Loucy (cell line): Measurements from ENCODE around the gene JARID2.

Experiments
- H2AFZ ChIP-seq: fragments of 200-600 bp; sonication (generic); 2 replicates; pipeline ENCODE4 v1.6.0; 2016; ENCODE audit warnings: antibody characterized with exemption, mild to moderate bottlenecking, low read length, moderate library complexity
- H3F3A ChIP-seq: fragments of 200-600 bp; 2 replicates; pipeline ENCODE4 v1.6.0; 2016; ENCODE audit warnings: antibody characterized with exemption, low read depth, mild to moderate bottlenecking
- H3K27me3 ChIP-seq: fragments of 200-600 bp; sonication (generic); 2 replicates; pipeline ENCODE4 v1.6.1; 2014; ENCODE audit warnings: low read length, mild to moderate bottlenecking; ENCODE audit not compliant: insufficient read depth, poor library complexity, severe bottlenecking
- H3K36me3 ChIP-seq: fragments of 200-600 bp; sonication (generic); 2 replicates; pipeline ENCODE4 v1.6.1; 2016; ENCODE audit warnings: low read length; ENCODE audit not compliant: insufficient read depth
- H3K4me1 ChIP-seq: fragments of 200-600 bp; sonication (generic); 2 replicates; pipeline ENCODE4 v1.5.1; 2014; ENCODE audit warnings: low read length, mild to moderate bottlenecking; ENCODE audit not compliant: insufficient read depth, poor library complexity, severe bottlenecking
- H3K4me2 ChIP-seq: fragments of 200-600 bp; sonication (generic); 2 replicates; pipeline ENCODE4 v1.6.0; 2014; ENCODE audit warnings: antibody characterized with exemption, low read length, low read depth, mild to moderate bottlenecking; ENCODE audit not compliant: poor library complexity, severe bottlenecking
- H3K4me3 ChIP-seq: fragments of 200-600 bp; sonication (generic); 2 replicates; pipeline ENCODE4 v1.5.1; 2014; ENCODE audit warnings: low read length, mild to moderate bottlenecking, mixed read lengths; ENCODE audit not compliant: poor library complexity, severe bottlenecking
- H3K79me2 ChIP-seq: fragments of 200-600 bp; sonication (generic); 2 replicates; pipeline ENCODE4 v1.6.1; 2014; ENCODE audit warnings: low read length; ENCODE audit not compliant: insufficient read depth
- H3K9ac ChIP-seq: fragments of 200-600 bp; sonication (generic); 2 replicates; pipeline ENCODE4 v1.6.0; 2014; ENCODE audit warnings: mild to moderate bottlenecking, low read depth, low read length, moderate library complexity; ENCODE audit not compliant: poor library complexity, severe bottlenecking
- H3K9me2 ChIP-seq: fragments of 200-600 bp; sonication (generic); replicated peaks from 2 replicates; pipeline ENCODE4 v1.6.1; 2016; ENCODE audit warnings: low read depth, low read length, mixed read lengths
- H3K9me3 ChIP-seq: fragments of 200-600 bp; sonication (generic); 2 replicates; pipeline ENCODE4 v1.6.1; 2014; ENCODE audit warnings: mild to moderate bottlenecking, antibody characterized with exemption, low read length, low read depth; ENCODE audit not compliant: insufficient read depth
- H4K20me1 ChIP-seq: fragments of 200-600 bp; sonication (generic); 2 replicates; pipeline ENCODE4 v1.6.0; 2014; ENCODE audit warnings: antibody characterized with exemption, low read length, mild to moderate bottlenecking; ENCODE audit not compliant: insufficient read depth, poor library complexity, severe bottlenecking
- EZH2phosphoT487 ChIP-seq: fragments of 200-600 bp; IDR thresholded peaks from 2 replicates; pipeline ENCODE4 v1.6.1; 2018; ENCODE audit warnings: antibody characterized with exemption, mild to moderate bottlenecking, moderate library complexity, borderline replicate concordance
- TF ChIP-seq, protein P1 (sequence below): fragments of 200-600 bp; sonication (generic); conservative IDR thresholded peaks from 2 replicates; pipeline ENCODE4 v1.5.1; 2014; ENCODE audit warnings: mild to moderate bottlenecking, antibody characterized with exemption, low read length

JARID2 gene

DNA sequence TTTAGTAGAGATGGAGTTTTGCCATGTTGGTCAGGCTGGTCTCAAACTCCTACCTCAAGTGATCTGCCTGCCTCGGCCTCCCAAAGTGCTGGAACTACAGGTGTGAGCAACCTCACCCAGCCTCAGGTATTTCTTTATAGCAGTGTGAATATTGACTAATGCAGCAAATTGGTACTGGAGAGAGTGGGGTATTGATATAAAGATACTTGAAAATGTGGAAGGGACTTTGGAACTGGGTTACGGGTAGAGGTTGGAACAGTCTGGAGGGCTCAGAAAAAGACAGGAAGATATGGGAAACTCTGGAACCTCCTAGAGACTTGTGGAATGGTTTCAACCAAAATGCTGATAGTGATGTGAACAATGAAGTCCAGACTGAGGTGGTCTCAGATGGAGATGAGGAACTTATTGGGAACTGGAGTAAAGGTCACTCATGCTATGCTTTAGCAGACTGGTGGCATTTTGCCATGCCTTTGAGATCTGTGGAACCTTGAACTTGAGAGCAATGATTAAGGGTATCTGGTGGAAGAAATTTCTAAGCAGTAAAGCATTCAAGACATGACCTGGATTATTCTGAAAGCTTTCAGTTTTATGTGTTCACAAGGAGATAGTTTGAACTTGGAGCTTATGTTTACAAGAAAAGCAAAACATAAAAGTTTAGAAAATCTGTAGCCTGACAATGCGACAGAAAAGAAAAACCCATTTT lies 289.8 kb downstream of the JARID2 start:
- no peak overlapping the region for H3K4me3 ChIP-seq
- no peaks in the 10 kb centered on the region for H3K9me2 ChIP-seq
- H2AFZ ChIP-seq = no peak overlapping the region
- no peaks in the 10 kb centered on the region for H4K20me1 ChIP-seq
- no peak for TF ChIP-seq EZH2phosphoT487
- TF ChIP-seq, protein P1, sequence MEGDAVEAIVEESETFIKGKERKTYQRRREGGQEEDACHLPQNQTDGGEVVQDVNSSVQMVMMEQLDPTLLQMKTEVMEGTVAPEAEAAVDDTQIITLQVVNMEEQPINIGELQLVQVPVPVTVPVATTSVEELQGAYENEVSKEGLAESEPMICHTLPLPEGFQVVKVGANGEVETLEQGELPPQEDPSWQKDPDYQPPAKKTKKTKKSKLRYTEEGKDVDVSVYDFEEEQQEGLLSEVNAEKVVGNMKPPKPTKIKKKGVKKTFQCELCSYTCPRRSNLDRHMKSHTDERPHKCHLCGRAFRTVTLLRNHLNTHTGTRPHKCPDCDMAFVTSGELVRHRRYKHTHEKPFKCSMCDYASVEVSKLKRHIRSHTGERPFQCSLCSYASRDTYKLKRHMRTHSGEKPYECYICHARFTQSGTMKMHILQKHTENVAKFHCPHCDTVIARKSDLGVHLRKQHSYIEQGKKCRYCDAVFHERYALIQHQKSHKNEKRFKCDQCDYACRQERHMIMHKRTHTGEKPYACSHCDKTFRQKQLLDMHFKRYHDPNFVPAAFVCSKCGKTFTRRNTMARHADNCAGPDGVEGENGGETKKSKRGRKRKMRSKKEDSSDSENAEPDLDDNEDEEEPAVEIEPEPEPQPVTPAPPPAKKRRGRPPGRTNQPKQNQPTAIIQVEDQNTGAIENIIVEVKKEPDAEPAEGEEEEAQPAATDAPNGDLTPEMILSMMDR = no peak
- H3K9me3 ChIP-seq = no peaks in the 10 kb centered on the region
- no peak overlapping the region for H3K9ac ChIP-seq
- no peaks in the 10 kb centered on the region for H3K4me1 ChIP-seq
- H3K79me2 ChIP-seq = peaks cover 11% of the 10 kb centered on the region; the same call in 1 of the 2 replicates
- H3K4me2 ChIP-seq = no peak overlapping the region
- peaks cover 16% of the 10 kb centered on the region; the same call in 1 of the 2 replicates for H3K36me3 ChIP-seq
- no peaks in the 10 kb centered on the region for H3K27me3 ChIP-seq
- no peaks in the 10 kb centered on the region for H3F3A ChIP-seq

DNA sequence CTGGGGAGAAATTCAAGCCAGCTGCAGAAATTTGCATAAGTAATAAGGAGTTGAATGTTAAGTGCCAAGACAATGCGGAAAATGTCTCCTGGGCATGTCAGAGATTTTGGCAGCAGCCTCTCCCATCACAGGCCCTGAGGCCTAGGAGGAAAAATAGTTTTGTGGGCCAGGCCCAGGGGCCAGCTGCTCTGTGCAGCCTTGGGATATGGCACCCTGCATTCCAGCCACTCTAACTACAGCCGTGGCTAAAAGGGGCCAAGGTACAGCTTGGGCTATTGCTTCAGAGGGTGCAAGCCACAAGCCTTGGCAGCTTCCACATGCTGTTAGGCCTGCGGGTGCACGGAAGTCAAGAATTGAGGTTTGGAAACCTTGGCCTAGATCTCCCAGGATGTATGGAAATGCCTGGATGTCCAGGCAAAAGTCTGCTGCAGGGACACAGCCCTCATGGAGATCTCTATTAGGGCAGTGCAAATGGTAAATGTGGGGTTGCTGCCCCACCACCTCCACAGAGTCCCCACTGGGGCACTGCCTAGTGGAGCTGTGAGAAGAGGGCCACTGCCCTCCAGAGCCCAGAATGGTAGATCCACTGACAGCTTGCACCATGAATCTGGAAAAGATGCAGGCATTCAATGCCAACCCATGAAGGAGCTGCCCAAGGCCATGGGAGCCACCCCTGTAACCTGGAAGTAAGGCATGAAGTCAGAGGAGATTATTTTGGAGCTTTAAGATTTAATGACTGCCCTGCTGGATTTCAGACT lies 290.5 kb downstream of the JARID2 start:
- no peak overlapping the region for H3K4me3 ChIP-seq
- TF ChIP-seq, protein P1 = no peak
- TF ChIP-seq EZH2phosphoT487 = no peak
- H3K36me3 ChIP-seq = peaks cover 9% of the 10 kb centered on the region; the same call in 1 of the 2 replicates
- no peaks in the 10 kb centered on the region for H3K9me3 ChIP-seq
- H3K79me2 ChIP-seq = peaks cover 11% of the 10 kb centered on the region; the same call in 1 of the 2 replicates
- no peaks in the 10 kb centered on the region for H3K9me2 ChIP-seq
- no peaks in the 10 kb centered on the region for H3K4me1 ChIP-seq
- H3K27me3 ChIP-seq = no peaks in the 10 kb centered on the region
- H4K20me1 ChIP-seq = no peaks in the 10 kb centered on the region
- H2AFZ ChIP-seq = no peak overlapping the region
- H3F3A ChIP-seq = no peaks in the 10 kb centered on the region
- H3K4me2 ChIP-seq = no peak overlapping the region
- H3K9ac ChIP-seq = no peak overlapping the region

DNA sequence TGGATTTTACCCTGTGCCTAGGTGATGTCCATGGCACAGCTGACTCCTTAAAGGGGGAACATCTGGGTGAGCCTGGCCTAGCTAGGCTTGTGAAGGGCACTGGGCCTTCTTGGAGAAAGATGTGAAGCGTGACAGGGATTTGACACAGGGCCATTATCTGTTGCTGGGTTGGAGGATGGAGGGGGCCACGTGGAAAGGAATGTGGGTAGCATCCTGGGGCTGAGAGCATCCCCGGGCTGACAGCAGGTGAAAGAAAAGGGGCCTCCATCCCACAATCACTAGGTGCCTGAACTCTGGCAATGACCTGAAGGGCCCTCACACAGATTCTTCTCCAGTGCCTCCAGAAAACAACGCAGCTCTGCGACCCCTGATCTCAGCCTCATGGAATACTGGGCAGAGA lies 292.2 kb downstream of the JARID2 start:
- H3K9me3 ChIP-seq = no peaks in the 10 kb centered on the region
- H3K4me2 ChIP-seq = no peak overlapping the region
- H4K20me1 ChIP-seq = no peaks in the 10 kb centered on the region
- no peaks in the 10 kb centered on the region for H3K36me3 ChIP-seq
- H3K79me2 ChIP-seq = peaks cover 11% of the 10 kb centered on the region; the same call in 1 of the 2 replicates
- no peak for TF ChIP-seq EZH2phosphoT487
- TF ChIP-seq, protein P1 = no peak
- no peak overlapping the region for H2AFZ ChIP-seq
- H3K9me2 ChIP-seq = no peaks in the 10 kb centered on the region
- no peaks in the 10 kb centered on the region for H3K4me1 ChIP-seq
- H3K27me3 ChIP-seq = no peaks in the 10 kb centered on the region
- no peak overlapping the region for H3K4me3 ChIP-seq
- no peak overlapping the region for H3K9ac ChIP-seq
- no peaks in the 10 kb centered on the region for H3F3A ChIP-seq
